AG09319 (cell line): Measurements from ENCODE around the gene TLL1.

ENCODE experiments used
- DNase-seq: peaks from one replicate; pipeline ENCODE4 v3.0.0-alpha.2; 2010; ENCODE audit warnings: low read depth; ENCODE audit errors: extremely low read depth
- CTCF ChIP-seq: IDR thresholded peaks from 2 replicates; pipeline ENCODE4 v1.5.1; 2011; ENCODE audit warnings: low read depth, mild to moderate bottlenecking, inconsistent platforms, low read length, moderate library complexity

The TLL1 gene

DNA sequence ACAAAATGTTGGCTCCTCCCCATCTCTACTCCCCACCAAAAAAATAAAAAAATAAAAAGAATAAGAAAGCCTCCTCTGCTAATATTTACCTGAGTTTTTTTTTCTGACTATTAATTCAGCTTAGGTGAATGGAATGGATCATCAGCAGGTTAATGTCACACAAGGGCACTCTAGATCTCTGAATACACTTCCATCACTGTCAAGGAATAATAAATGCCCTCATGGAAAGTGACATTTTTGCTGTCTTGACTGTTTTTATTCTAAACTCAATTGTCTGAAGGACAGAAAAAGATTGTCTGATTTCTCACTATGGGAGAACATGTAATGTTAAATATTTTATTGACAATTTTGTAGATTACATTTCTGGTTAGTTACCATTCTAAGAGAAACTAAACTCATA, 30.4 kb upstream of the TLL1 start:
- no peak for DNase-seq
- TF ChIP-seq CTCF: no peak

- no peak for DNase-seq
- TF ChIP-seq CTCF: no peak
These were observed 28.9 kb upstream of the TLL1 start for GRCh38 chr4:165844161-165844560.

DNA sequence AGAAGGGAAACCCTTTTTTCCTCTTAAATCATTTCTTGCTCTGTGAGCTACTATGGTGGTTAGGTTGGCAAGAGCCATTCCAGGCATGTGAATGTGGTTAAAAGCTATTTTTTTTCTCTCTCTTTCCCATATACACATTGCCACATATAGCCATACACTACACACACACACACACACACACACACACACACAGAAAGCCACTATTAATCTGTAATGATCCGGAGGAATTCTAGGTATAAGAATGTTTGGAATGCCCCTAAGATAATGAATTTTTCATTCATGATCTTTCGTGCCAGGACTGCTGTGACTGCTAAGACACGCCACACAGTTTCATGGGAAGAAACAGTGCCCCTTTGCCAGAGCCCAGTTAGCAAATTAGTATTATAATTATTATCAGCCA, 21.8 kb upstream of the TLL1 start:
- no peak for DNase-seq
- no peak for TF ChIP-seq CTCF

- DNase-seq: no peak
- TF ChIP-seq CTCF: no peak
These were observed 17.8 kb upstream of the TLL1 start for GRCh38 chr4:165855191-165855590.

DNA sequence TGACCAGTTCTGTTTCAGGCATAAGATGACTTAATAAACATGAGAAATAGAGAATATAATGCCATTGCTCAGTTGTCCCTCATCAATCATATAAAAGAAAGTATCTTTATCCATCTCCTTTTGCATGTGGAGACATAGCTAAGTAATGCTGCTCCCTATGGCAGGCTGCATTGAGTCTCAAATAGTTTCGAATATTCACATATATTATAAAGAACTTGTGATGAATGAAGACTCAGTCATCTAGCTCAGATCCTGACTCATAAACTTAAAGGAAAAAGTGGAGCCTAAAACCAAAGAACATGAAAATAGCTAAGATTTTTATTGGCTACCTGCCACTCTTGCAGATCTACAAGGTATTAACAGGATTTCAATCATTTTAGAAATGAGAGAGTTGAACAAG, 11.7 kb upstream of the TLL1 start:
- DNase-seq: no peak
- TF ChIP-seq CTCF: no peak

- DNase-seq: no peak
- TF ChIP-seq CTCF: no peak
These were observed 8.8 kb upstream of the TLL1 start for GRCh38 chr4:165864271-165864670.

GRCh38 chr4:165866019-165866650, 6.9 kb upstream of the TLL1 start:
- no peak for TF ChIP-seq CTCF
- DNase-seq: no peak
